ENCODE measurements around the gene FUT2. TPM values are rescaled to one million over a fixed set of nuclear protein-coding genes. Genes with fewer than 3 reads are reported as not detected.
"Not testable (repeated sequence)": the region's sequence is repeated elsewhere in the genome, so short reads cannot be mapped to it uniquely, and the experiment has no call there.

The FUT2 gene
- total and polyA plus RNA-seq, 10 donors = 0.17 to 1.2 (median 0.38) TPM; not detected in 5

DNA sequence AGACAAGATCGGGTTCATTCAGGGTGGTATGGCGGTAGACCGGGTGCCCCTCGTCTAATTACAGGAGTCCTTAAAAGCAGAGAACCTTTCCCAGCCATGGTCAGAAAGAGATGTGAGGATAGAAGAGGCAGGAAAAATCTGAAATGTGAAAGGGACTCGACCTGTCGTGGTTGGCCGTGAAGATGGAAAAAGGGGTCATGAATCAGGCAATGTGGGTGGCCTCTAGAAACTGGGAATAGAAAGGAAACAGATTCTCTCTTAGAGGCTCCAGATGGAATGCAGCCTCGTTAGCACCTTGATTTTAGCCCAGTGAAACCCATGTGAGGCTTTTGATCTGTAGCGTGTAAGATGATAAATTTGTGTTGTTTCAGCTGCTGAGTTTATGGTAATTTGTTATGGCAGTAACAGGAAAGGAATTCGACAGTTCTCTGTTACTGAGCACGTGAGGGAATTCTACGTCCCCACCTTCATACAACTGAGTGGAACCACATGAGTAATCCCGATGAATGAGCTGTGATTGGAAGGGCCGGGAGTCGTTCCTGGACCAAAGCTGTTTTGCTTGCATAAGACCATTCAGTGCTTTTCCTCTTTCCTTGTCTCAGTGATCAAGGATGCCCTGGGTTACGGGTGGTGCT is 38.8 kb upstream of the FUT2 start:
- 62 to 78% (median 70%) methylated on average over 16 of the region's 16 CpGs for WGBS, 5 donors
- no peak for DNase-seq

GRCh38 chr19:48657828-48658227 is 37.9 kb upstream of the FUT2 start:
- H3K36me3 ChIP-seq; intact Hi-C loops (cut with DNase I; ENCODE audit: low total_unique reads); H3K9me3 ChIP-seq; H3K27ac ChIP-seq; H3K4me3 ChIP-seq; H3K27me3 ChIP-seq (replicated peaks in 1 of 7); DNase-seq: not testable (repeated sequence)
- H3K4me1 ChIP-seq = peaks cover 10 to 26% (median 19%) of the 10 kb centered on the region in 6 donors
- WGBS, 5 donors = 88 to 95% (median 91%) methylated on average over 5 of the region's 5 CpGs

More for the DNA sequence above, 38.8 kb upstream of the FUT2 start:
- H3K4me3 ChIP-seq = no peak overlapping the region
- H3K9me3 ChIP-seq = no peaks in the 10 kb centered on the region
- intact Hi-C loops (cut with DNase I; ENCODE audit: low total_unique reads) = no loop called here
- peaks cover 10 to 32% (median 19%) of the 10 kb centered on the region in 6 donors for H3K4me1 ChIP-seq
- no peaks in the 10 kb centered on the region for H3K27me3 ChIP-seq (replicated peaks in 1 of 7)
- no peaks in the 10 kb centered on the region for H3K36me3 ChIP-seq
- no peak overlapping the region for H3K27ac ChIP-seq
- TF ChIP-seq CTCF (IDR thresholded peaks at IDR 0.05 in 8 of 11, conservative IDR thresholded peaks at IDR 0.05 in 3 of 11) (no peak), POLR2AphosphoS5 (IDR thresholded peaks at IDR 0.05) (no peak), POLR2A (IDR thresholded peaks at IDR 0.05) (no peak)

DNA sequence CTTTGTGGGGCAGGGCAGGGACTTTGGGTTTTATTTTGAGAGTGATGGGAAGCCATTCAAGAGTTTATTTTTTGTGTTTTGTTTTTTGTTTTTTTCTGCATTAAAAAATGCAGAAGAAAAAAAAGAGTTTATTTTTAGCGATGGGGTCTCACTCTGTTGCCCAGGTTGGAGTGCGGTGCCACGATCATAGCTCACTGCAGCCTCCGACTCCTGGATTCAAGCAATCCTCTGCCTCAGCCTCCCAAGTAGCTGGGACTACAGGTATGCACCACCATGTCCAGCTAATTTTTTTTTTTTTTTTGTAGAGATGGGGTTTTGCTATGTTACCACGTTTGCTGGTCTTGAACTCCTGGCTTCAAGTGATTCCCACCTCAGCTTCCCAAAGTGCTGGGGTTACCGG is 37.3 kb upstream of the FUT2 start:
- TF ChIP-seq CTCF (IDR thresholded peaks at IDR 0.05 in 8 of 11, conservative IDR thresholded peaks at IDR 0.05 in 3 of 11) (no peak), POLR2A (IDR thresholded peaks at IDR 0.05) (no peak), POLR2AphosphoS5 (IDR thresholded peaks at IDR 0.05) (no peak)
- H3K4me3 ChIP-seq = no peak overlapping the region
- H3K27me3 ChIP-seq (replicated peaks in 1 of 7) = no peaks in the 10 kb centered on the region
- intact Hi-C loops (cut with DNase I; ENCODE audit: low total_unique reads) = no loop called here
- no peaks in the 10 kb centered on the region for H3K9me3 ChIP-seq
- H3K4me1 ChIP-seq = peaks cover 10 to 21% (median 17%) of the 10 kb centered on the region in 6 donors
- no peak for DNase-seq
- no peaks in the 10 kb centered on the region for H3K36me3 ChIP-seq
- WGBS, 5 donors = 92 to 97% (median 95%) methylated on average over 6 of the region's 6 CpGs
- no peak overlapping the region for H3K27ac ChIP-seq

DNA sequence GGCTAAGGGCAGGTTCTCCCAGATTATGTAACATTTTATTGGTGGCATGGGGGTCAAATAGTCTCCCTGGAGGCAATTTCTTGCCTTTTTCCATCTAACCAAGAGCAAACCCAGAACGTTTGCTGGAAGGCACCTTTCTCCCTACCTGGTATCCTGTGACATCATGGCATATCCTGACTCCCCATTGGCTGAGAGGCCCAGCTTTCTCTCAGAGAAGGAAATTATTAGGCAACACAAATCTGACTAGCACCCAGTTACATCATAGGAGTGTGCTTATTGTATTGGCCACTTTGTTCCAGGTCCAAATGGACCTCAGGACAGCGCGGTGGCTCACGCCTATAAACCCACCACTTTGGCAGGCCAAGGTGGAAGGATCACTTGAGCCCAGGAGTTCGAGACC is 36.0 kb upstream of the FUT2 start:
- H3K4me1 ChIP-seq = peaks cover 10 to 21% (median 17%) of the 10 kb centered on the region in 6 donors
- H3K36me3 ChIP-seq = no peaks in the 10 kb centered on the region
- no peaks in the 10 kb centered on the region for H3K9me3 ChIP-seq
- H3K27ac ChIP-seq = no peak overlapping the region
- no peak overlapping the region for H3K4me3 ChIP-seq
- no peaks in the 10 kb centered on the region for H3K27me3 ChIP-seq (replicated peaks in 1 of 7)
- WGBS, 5 donors = 74 to 81% (median 77%) methylated on average over 5 of the region's 5 CpGs
- TF ChIP-seq CTCF (IDR thresholded peaks at IDR 0.05 in 8 of 11, conservative IDR thresholded peaks at IDR 0.05 in 3 of 11) (no peak), POLR2A (IDR thresholded peaks at IDR 0.05) (no peak), POLR2AphosphoS5 (IDR thresholded peaks at IDR 0.05) (no peak)
- no peak for DNase-seq
- intact Hi-C loops (cut with DNase I; ENCODE audit: low total_unique reads) = no loop called here
